ENCODE results near the gene FAM234B. TPM values are rescaled to one million over a fixed set of nuclear protein-coding genes. Genes with fewer than 3 reads are reported as not detected.
"Not testable (repeated sequence)": the region's sequence is repeated elsewhere in the genome, so short reads cannot be mapped to it uniquely, and the experiment has no call there.

Gene FAM234B
- total RNA-seq, 1 experiment from 2014 or later, result 20.8 TPM

GRCh38 chr12:13082861-13083260 lies 38.7 kb downstream of the FAM234B start:
- Histone ChIP-seq H3K23me2 (ENCODE audit: insufficient read length, low read depth, low read length, poor library complexity, severe bottlenecking) (no peaks in the 10 kb centered on the region), H3T11ph (ENCODE audit: low read length) (no peak overlapping the region), H3K9me3 (ENCODE audit: control insufficient read depth, low read depth, low read length) (no peaks in the 10 kb centered on the region), H3K27ac (ENCODE audit: insufficient read length, low read depth, low read length) (no peak overlapping the region), H2BK120ac (ENCODE audit: low read depth, low read length, poor library complexity, severe bottlenecking) (no peak overlapping the region), H2BK20ac (ENCODE audit: low read depth, low read length, poor library complexity, severe bottlenecking) (no peak overlapping the region), H3K4me1 (ENCODE audit: insufficient read depth, low read length) (peaks cover 8% of the 10 kb centered on the region), H4K5ac (ENCODE audit: insufficient read length, low read depth, low read length) (no peak overlapping the region), H3K79me1 (ENCODE audit: insufficient read depth, low read depth, low read length, poor library complexity, severe bottlenecking) (no peaks in the 10 kb centered on the region), H2BK12ac (ENCODE audit: insufficient read length, low read depth, low read length) (no peak overlapping the region), H3K4me2 (ENCODE audit: insufficient read depth, insufficient read length, low read length) (no peak overlapping the region), H3K56ac (ENCODE audit: insufficient read length, low read depth, low read length) (no peak overlapping the region), H3K23ac (ENCODE audit: insufficient read length, low read depth, low read length) (no peak overlapping the region), H2BK15ac (ENCODE audit: low read depth, low read length) (no peak overlapping the region), H3K27me3 (ENCODE audit: insufficient read depth, low read length) (no peaks in the 10 kb centered on the region), H4K8ac (replicated peaks; ENCODE audit: insufficient read length, low read depth, low read length) (no peak overlapping the region), H3K14ac (ENCODE audit: insufficient read depth, low read length) (no peak overlapping the region), H3K9ac (ENCODE audit: extremely low read depth, insufficient read length, low read length) (no peak overlapping the region), H2AK5ac (ENCODE audit: insufficient read length, low read length) (no peak overlapping the region), H4K20me1 (ENCODE audit: control insufficient read depth, insufficient read depth, insufficient read length) (no peaks in the 10 kb centered on the region), H3K79me2 (ENCODE audit: insufficient read depth, low read length) (no peaks in the 10 kb centered on the region), H2BK5ac (ENCODE audit: insufficient read length, low read length) (no peak overlapping the region), H3K18ac (ENCODE audit: insufficient read length, low read depth, low read length) (no peak overlapping the region), H3K4ac (ENCODE audit: low read depth, low read length) (no peak overlapping the region), H4K91ac (ENCODE audit: insufficient read length, low read depth, low read length) (no peak overlapping the region), H2AFZ (ENCODE audit: low read length) (no peak overlapping the region)
- peaks cover 36 to 53% (median 47%) of the 10 kb centered on the region in 3 experiments for H3K36me3 Mint-ChIP-seq (ENCODE audit: insufficient read depth in 1 of 3, low read depth in 3 of 3)
- no CpG with 5 or more reads among the region's 2 CpGs for WGBS (ENCODE audit: extremely low coverage, insufficient read length, low lambda C conversion rate)
- no peak overlapping the region for H3K27ac Mint-ChIP-seq
- DNase-seq, result no peak
- peaks cover 0 to 3% of the 10 kb centered on the region in 2 experiments; a peak in 1 of 5 replicates for H3K9me3 Mint-ChIP-seq
- no peak overlapping the region for H3K4me3 Mint-ChIP-seq
- no peaks in the 10 kb centered on the region for H3K27me3 Mint-ChIP-seq (ENCODE audit: low read depth)
- H3K4me1 Mint-ChIP-seq, result peaks cover 30 to 33% of the 10 kb centered on the region in 2 experiments
- no peak for TF ChIP-seq CTCF (conservative IDR thresholded peaks at IDR 0.05)

- H2AFZ ChIP-seq (ENCODE audit: low read length); H2BK12ac ChIP-seq (ENCODE audit: insufficient read length, low read depth, low read length); H3K4ac ChIP-seq (ENCODE audit: low read depth, low read length); H3K23me2 ChIP-seq (ENCODE audit: insufficient read length, low read depth, low read length, poor library complexity, severe bottlenecking); H3K4me2 ChIP-seq (ENCODE audit: insufficient read depth, insufficient read length, low read length); H2BK15ac ChIP-seq (ENCODE audit: low read depth, low read length); H4K8ac ChIP-seq (replicated peaks; ENCODE audit: insufficient read length, low read depth, low read length); H3K79me1 ChIP-seq (ENCODE audit: insufficient read depth, low read depth, low read length, poor library complexity, severe bottlenecking); DNase-seq; H3K27ac ChIP-seq (ENCODE audit: insufficient read length, low read depth, low read length); H2BK120ac ChIP-seq (ENCODE audit: low read depth, low read length, poor library complexity, severe bottlenecking); H3K9me3 Mint-ChIP-seq; H3T11ph ChIP-seq (ENCODE audit: low read length); H3K14ac ChIP-seq (ENCODE audit: insufficient read depth, low read length); H3K9me3 ChIP-seq (ENCODE audit: control insufficient read depth, low read depth, low read length); H3K23ac ChIP-seq (ENCODE audit: insufficient read length, low read depth, low read length); H2AK5ac ChIP-seq (ENCODE audit: insufficient read length, low read length); H3K56ac ChIP-seq (ENCODE audit: insufficient read length, low read depth, low read length); H3K4me3 Mint-ChIP-seq; H2BK5ac ChIP-seq (ENCODE audit: insufficient read length, low read length); H3K79me2 ChIP-seq (ENCODE audit: insufficient read depth, low read length); H4K5ac ChIP-seq (ENCODE audit: insufficient read length, low read depth, low read length); H4K20me1 ChIP-seq (ENCODE audit: control insufficient read depth, insufficient read depth, insufficient read length); H3K4me1 ChIP-seq (ENCODE audit: insufficient read depth, low read length); H3K18ac ChIP-seq (ENCODE audit: insufficient read length, low read depth, low read length); H3K27me3 Mint-ChIP-seq (ENCODE audit: low read depth); H3K9ac ChIP-seq (ENCODE audit: extremely low read depth, insufficient read length, low read length); H4K91ac ChIP-seq (ENCODE audit: insufficient read length, low read depth, low read length); H2BK20ac ChIP-seq (ENCODE audit: low read depth, low read length, poor library complexity, severe bottlenecking); H3K27ac Mint-ChIP-seq; H3K27me3 ChIP-seq (ENCODE audit: insufficient read depth, low read length): not testable (repeated sequence)
- no CpG with 5 or more reads among the region's 5 CpGs for WGBS (ENCODE audit: extremely low coverage, insufficient read length, low lambda C conversion rate)
- peaks cover 33 to 48% (median 43%) of the 10 kb centered on the region in 3 experiments for H3K36me3 Mint-ChIP-seq (ENCODE audit: insufficient read depth in 1 of 3, low read depth in 3 of 3)
- peaks cover 38 to 41% of the 10 kb centered on the region in 2 experiments for H3K4me1 Mint-ChIP-seq
Observed at GRCh38 chr12:13083638-13084037, 39.5 kb downstream of the FAM234B start.
